Heart right ventricle (tissue), 16 donors: ENCODE measurements around the gene OTOL1. TPM values are rescaled to one million over a fixed set of nuclear protein-coding genes. Genes with fewer than 3 reads are reported as not detected.

Experiments used
- ATAC-seq, 8 donors: fragments of 200-7000 bp; cut with Tn5 transposase; one replicate each; pipeline ENCODE4 v1.9.1; 2020; ENCODE audit warnings: mild to moderate bottlenecking in 8 of 8, moderate library complexity in 8 of 8, moderate number of reproducible peaks in 1 of 8
- DNase-seq, 2 donors: peaks; one replicate each; pipeline ENCODE4 v3.0.0-alpha.2; 2020
- H3K27ac ChIP-seq, 10 donors: fragments of 200-600 bp; sonication (generic) in 2 of 10; one replicate each; pipeline versions ENCODE4 v1.5.0 to v1.8.0; 2020 to 2022; ENCODE audit warnings: mild to moderate bottlenecking in 3 of 10
- H3K27me3 ChIP-seq, 7 donors: fragments of 200-600 bp; one replicate each; pipeline ENCODE4 v1.8.0; 2021 to 2022; ENCODE audit warnings: mild to moderate bottlenecking in 2 of 7
- H3K36me3 ChIP-seq, 9 donors: fragments of 200-600 bp; sonication (generic) in 1 of 9; one replicate each; pipeline versions ENCODE4 v1.5.0 to v1.8.0; 2020 to 2022; ENCODE audit warnings: mild to moderate bottlenecking in 2 of 9
- H3K4me1 ChIP-seq, 9 donors: fragments of 200-600 bp; sonication (generic) in 1 of 9; one replicate each; pipeline versions ENCODE4 v1.5.0 to v1.8.0; 2020 to 2022; ENCODE audit warnings: mild to moderate bottlenecking in 4 of 9
- H3K4me3 ChIP-seq, 10 donors: fragments of 200-600 bp; sonication (generic) in 2 of 10; one replicate each; pipeline versions ENCODE4 v1.5.0 to v1.8.0; 2020 to 2022; ENCODE audit warnings: mild to moderate bottlenecking in 7 of 10, moderate library complexity in 2 of 10
- H3K9me3 ChIP-seq, 11 donors: fragments of 200-600 bp in 10 of 11; sonication (generic) in 2 of 11; one replicate each; pipeline versions ENCODE4 v1.5.0 to v1.8.0; 2013 to 2022; ENCODE audit warnings: mild to moderate bottlenecking in 2 of 11, control low read depth in 1 of 11, moderate library complexity in 1 of 11
- WGBS, 2 donors: extraction: QIAGEN DNeasy Blood & Tissue Kit; methylation state at CpG; one replicate each; pipeline ENCODE4 v1.1.7; 2013; ENCODE audit warnings: inconsistent platforms in 1 of 2; 5-methylcytosine and 5-hydroxymethylcytosine counted together
- intact Hi-C, 10 donors: fragments of 100-400 bp; cut with DNase I; formaldehyde crosslinking; loops; one replicate each; pipeline versions ENCODE4 v1.11.1 to v1.14.2; 2022
- polyA plus RNA-seq, 2 donors: library from polyadenylated mRNA; stranded (reverse); fragments of 200-250 nt; gene quantifications; one replicate each; pipeline ENCODE4 v1.2.3, GENCODE V29; 2013
- total RNA-seq, 10 donors: library from RNA; stranded (reverse); fragmentation: NEBNext Ultra II Directional in 3 of 10; extraction: Animal tissue kit (Norgen Biotek cat#: 25700) in 3 of 10; gene quantifications; one replicate each; pipeline versions ENCODE4 v1.2.1 to v1.2.4, GENCODE V29; 2021 to 2023
- TF ChIP-seq, protein P1 (sequence below), 9 donors: fragments of 200-600 bp; sonication (generic) in 2 of 9; IDR thresholded peaks; one replicate each; pipeline versions ENCODE4 v1.5.0 to v1.8.0; 2021 to 2022; ENCODE audit warnings: antibody characterized with exemption in 9 of 9, mild to moderate bottlenecking in 5 of 9, moderate library complexity in 1 of 9
- donor health status: Arrhythmogenic right ventricular cardiomyopathy.
- donor health status: ischemic (EF 13 %, LVEDD 7.1; RV severe dilation, severe dysfunction).
- donor health status: healthy with polysubstance abuse.
- donor health status: DM: no; HTN: yes; CAD: no.
- donor health status: DM: no; HTN: no; CAD: no.
- donor health status: ischemic (EF 25% LVEDD 6.9; RV normal size, moderate dysfunction).
- donor health status: ischemic (EF 25% LVEDD 5.7; RV mildly dilated, moderate dysfunction).
- donor health status: healthy.
- donor health status: DM: yes; HTN: yes; CAD: no.
- donor health status: Ischemic cardiomyopathy.
- donor health status: ischemic (EF 35%, LVEDD 5.7; RV mildly dilated, moderate dysfunction).
- donor health status: nonischemic (EF 11% LVEDD 7.7; RV severe dilation, severe dysfunction).
- donor health status: DM: yes; HTN: yes; CAD: no.
- donor health status: PGD.
- donor health status: ischemic (EF 29% LVEDD 5.4; RV normal size, mild dysfunction).
- donor health status: nonischemic (EF 23%, LVEDD 6.1; RV moderate dilation, normal function).

Gene OTOL1
- total and polyA plus RNA-seq, 12 donors: not detected

DNA sequence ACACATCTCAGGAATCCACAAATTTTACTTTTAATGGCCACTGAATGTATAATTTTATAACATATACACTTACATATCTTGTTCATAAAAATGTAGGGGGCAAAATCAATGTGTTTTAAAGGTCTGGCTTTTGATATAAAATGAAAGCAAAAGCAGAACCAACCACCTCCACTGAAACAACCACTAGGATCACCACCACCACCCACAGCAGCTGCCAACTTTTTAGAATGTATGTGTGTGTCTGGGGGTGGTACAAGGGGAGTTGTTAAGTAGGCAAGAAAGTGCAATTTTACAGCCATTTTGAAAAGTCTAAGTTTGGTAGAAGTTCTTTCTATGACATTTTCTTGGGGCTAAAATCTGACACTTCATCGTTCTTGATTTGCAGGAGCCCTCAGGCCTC lies 44.0 kb downstream of the OTOL1 start:
- intact Hi-C loops: no loop called here
- TF ChIP-seq, protein P1, sequence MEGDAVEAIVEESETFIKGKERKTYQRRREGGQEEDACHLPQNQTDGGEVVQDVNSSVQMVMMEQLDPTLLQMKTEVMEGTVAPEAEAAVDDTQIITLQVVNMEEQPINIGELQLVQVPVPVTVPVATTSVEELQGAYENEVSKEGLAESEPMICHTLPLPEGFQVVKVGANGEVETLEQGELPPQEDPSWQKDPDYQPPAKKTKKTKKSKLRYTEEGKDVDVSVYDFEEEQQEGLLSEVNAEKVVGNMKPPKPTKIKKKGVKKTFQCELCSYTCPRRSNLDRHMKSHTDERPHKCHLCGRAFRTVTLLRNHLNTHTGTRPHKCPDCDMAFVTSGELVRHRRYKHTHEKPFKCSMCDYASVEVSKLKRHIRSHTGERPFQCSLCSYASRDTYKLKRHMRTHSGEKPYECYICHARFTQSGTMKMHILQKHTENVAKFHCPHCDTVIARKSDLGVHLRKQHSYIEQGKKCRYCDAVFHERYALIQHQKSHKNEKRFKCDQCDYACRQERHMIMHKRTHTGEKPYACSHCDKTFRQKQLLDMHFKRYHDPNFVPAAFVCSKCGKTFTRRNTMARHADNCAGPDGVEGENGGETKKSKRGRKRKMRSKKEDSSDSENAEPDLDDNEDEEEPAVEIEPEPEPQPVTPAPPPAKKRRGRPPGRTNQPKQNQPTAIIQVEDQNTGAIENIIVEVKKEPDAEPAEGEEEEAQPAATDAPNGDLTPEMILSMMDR (IDR thresholded peaks at IDR 0.05): no peak
- Histone ChIP-seq H3K36me3 (no peaks in the 10 kb centered on the region), H3K9me3 (no peaks in the 10 kb centered on the region), H3K4me3 (no peak overlapping the region), H3K27me3 (no peaks in the 10 kb centered on the region), H3K27ac (no peak overlapping the region), H3K4me1 (no peaks in the 10 kb centered on the region)
- WGBS, 2 donors: 80 to 89% methylated on average over 1 of the region's 1 CpG
- ATAC-seq (no peak), DNase-seq (no peak)

DNA sequence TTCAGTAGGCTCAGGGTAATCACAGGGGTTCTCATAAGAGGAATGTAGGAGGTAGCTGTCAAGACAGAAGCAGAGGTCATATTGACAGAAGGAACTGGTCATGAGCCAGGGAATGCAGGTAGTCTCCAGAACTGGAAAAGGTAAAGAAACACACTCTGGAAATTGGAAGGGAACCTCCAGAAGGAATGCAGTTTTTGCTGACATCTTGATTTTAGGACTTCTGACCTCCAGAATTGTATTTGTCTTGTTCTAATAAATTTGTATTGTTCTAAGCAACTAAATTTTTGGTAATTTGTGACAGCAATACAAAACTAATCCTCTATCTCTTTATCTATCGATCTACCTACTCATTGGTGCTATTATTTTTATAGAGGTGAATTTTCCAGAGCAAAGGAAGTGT lies 49.2 kb downstream of the OTOL1 start:
- H3K4me1 ChIP-seq: no peaks in the 10 kb centered on the region
- H3K4me3 ChIP-seq: no peak overlapping the region
- 88 to 95% methylated on average over 1 of the region's 1 CpG for WGBS, 2 donors
- no peaks in the 10 kb centered on the region for H3K9me3 ChIP-seq
- TF ChIP-seq, protein P1 (IDR thresholded peaks at IDR 0.05): no peak
- H3K36me3 ChIP-seq: no peaks in the 10 kb centered on the region
- ATAC-seq (no peak), DNase-seq (no peak)
- H3K27ac ChIP-seq: no peak overlapping the region
- intact Hi-C loops: no loop called here
- no peaks in the 10 kb centered on the region for H3K27me3 ChIP-seq

DNA sequence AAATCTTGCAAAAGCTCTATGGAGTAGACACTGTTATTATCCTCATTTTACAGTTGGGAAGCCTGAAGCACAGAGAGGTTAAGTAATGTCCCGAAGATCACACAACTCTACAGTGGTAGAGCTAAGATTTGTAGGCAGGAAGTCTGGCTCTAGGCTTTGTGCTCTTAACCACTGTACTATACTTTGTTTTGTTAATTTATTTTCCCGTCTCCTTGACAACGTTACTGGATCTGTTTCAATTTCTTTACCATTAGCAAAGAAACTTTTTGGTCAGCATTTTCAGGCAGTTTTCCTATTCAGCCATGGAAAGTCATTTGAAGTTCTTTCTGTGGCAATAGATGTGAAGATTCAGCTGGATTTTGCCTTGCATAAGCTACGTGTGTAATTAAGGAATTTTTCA lies 51.7 kb downstream of the OTOL1 start:
- no peak overlapping the region for H3K27ac ChIP-seq
- intact Hi-C loops: no loop called here
- DNase-seq (no peak), ATAC-seq (peak in 1 of 8 donors; percentile 42)
- H3K4me3 ChIP-seq: no peak overlapping the region
- no peaks in the 10 kb centered on the region for H3K4me1 ChIP-seq
- TF ChIP-seq, protein P1 (IDR thresholded peaks at IDR 0.05): no peak
- no peaks in the 10 kb centered on the region for H3K9me3 ChIP-seq
- 48 to 65% methylated on average over 4 of the region's 4 CpGs for WGBS, 2 donors
- H3K27me3 ChIP-seq: peaks cover 0 to 14% (median 0%) of the 10 kb centered on the region in 7 donors
- H3K36me3 ChIP-seq: no peaks in the 10 kb centered on the region

DNA sequence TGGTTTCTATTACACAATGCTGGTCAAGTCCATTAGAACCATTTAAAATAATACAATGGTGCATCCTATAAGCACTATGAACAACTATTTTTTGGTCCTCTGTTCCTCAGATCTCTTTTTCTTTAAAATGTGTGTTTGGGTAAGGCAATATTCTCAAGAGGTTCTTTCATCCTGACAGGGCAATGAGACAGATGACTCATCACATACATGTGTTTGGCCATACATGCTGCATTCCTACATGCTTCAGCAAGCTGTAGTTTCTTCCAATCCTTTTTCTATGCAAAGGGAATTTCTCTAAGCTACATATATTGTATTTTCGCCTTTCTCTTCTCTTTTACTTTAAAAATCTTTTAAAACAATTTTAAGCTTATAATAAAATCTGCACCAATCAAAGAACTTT lies 52.7 kb downstream of the OTOL1 start:
- WGBS, 2 donors: 82 to 93% methylated on average over 1 of the region's 1 CpG
- Histone ChIP-seq H3K9me3 (no peaks in the 10 kb centered on the region), H3K4me3 (no peak overlapping the region), H3K27ac (no peak overlapping the region), H3K27me3 (peaks cover 0 to 15% (median 0%) of the 10 kb centered on the region in 7 donors), H3K36me3 (no peaks in the 10 kb centered on the region), H3K4me1 (no peaks in the 10 kb centered on the region)
- DNase-seq: no peak
- TF ChIP-seq, protein P1 (IDR thresholded peaks at IDR 0.05): no peak
- intact Hi-C loops: no loop called here
- ATAC-seq: no peak
